Mucosa of descending colon (tissue), 3 donors: Measurements from ENCODE around the gene EXOC3L1. TPM values are rescaled to one million over a fixed set of nuclear protein-coding genes. Genes with fewer than 3 reads are reported as not detected.
A peak's percentile ranks its signal among the peaks of the same experiment; 100 is the strongest.

Source experiments
- ATAC-seq: fragments of 200-7000 bp; cut with Tn5 transposase; one replicate; pipeline ENCODE4 v1.9.1; 2020; ENCODE audit warnings: mild to moderate bottlenecking, moderate library complexity
- DNase-seq, 3 donors: peaks; one replicate each; pipeline ENCODE4 v3.0.0-alpha.2; 2020
- H3K36me3 ChIP-seq: fragments of 200-600 bp; one replicate; pipeline ENCODE4 v1.8.0; 2021; ENCODE audit warnings: low read depth, mild to moderate bottlenecking
- H3K4me1 ChIP-seq: fragments of 200-600 bp; one replicate; pipeline ENCODE4 v1.8.0; 2021; ENCODE audit warnings: low read depth, mild to moderate bottlenecking
- H3K4me3 ChIP-seq: fragments of 200-600 bp; one replicate; pipeline ENCODE4 v1.8.0; 2021; ENCODE audit warnings: mild to moderate bottlenecking
- H3K9me3 ChIP-seq: fragments of 200-600 bp; one replicate; pipeline ENCODE4 v1.8.0; 2021; ENCODE audit warnings: mild to moderate bottlenecking
- intact Hi-C, 2 donors: fragments of 100-400 bp; cut with DNase I in 1 of 2; cut with micrococcal nuclease in 1 of 2; formaldehyde crosslinking; loops; one replicate each; pipeline versions ENCODE4 v1.11.0 to v1.11.1; 2022; cut with DNase I, micrococcal nuclease
- total RNA-seq, 3 donors: library from RNA; stranded (reverse); fragmentation: NEBNext Ultra II Directional in 2 of 3; extraction: Animal tissue kit (Norgen Biotek cat#: 25700) in 2 of 3; gene quantifications; one replicate each; pipeline versions ENCODE4 v1.2.1 to v1.2.4, GENCODE V29; 2021 to 2023
- TF ChIP-seq, protein P1 (sequence below): fragments of 200-600 bp; IDR thresholded peaks from one replicate; pipeline ENCODE4 v1.8.0; 2022; ENCODE audit warnings: antibody characterized with exemption, mild to moderate bottlenecking
- donor health status: DM: no; HTN: no; CAD: no; lungs with moderate emphysema.
- donor health status: DM: no; HTN: no; CAD: no.
- donor health status: DM: no; HTN: yes; CAD: no.

EXOC3L1 gene
- total RNA-seq, 3 donors from 2014 or later, result 2.6 to 6.8 (median 2.7) TPM

DNA sequence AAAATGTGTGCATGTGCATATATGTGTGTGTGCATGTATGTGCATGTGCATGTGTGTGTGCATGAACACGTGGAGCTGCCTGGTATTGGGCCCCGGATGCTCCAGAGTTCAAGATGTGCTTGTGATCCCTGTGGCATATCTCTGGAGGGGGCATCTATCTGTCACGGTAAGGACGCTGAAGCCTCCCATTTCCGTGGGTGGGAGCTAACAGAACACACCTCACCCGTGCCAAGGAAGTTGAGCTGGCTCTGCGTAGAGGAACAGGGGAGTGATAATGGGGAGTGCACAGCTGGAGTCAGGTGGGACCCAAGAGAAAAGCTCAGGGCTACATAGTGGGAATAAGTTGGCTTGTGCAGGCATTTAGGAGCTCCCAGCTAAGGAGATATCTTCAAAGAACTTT is 21.7 kb upstream of the EXOC3L1 start:
- H3K9me3 ChIP-seq, result no peaks in the 10 kb centered on the region
- no peaks in the 10 kb centered on the region for H3K4me1 ChIP-seq
- TF ChIP-seq, protein P1, sequence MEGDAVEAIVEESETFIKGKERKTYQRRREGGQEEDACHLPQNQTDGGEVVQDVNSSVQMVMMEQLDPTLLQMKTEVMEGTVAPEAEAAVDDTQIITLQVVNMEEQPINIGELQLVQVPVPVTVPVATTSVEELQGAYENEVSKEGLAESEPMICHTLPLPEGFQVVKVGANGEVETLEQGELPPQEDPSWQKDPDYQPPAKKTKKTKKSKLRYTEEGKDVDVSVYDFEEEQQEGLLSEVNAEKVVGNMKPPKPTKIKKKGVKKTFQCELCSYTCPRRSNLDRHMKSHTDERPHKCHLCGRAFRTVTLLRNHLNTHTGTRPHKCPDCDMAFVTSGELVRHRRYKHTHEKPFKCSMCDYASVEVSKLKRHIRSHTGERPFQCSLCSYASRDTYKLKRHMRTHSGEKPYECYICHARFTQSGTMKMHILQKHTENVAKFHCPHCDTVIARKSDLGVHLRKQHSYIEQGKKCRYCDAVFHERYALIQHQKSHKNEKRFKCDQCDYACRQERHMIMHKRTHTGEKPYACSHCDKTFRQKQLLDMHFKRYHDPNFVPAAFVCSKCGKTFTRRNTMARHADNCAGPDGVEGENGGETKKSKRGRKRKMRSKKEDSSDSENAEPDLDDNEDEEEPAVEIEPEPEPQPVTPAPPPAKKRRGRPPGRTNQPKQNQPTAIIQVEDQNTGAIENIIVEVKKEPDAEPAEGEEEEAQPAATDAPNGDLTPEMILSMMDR, result no peak
- DNase-seq (no peak), ATAC-seq (no peak)
- H3K4me3 ChIP-seq, result no peak overlapping the region
- intact Hi-C loops, result no loop called here
- H3K36me3 ChIP-seq, result no peaks in the 10 kb centered on the region

DNA sequence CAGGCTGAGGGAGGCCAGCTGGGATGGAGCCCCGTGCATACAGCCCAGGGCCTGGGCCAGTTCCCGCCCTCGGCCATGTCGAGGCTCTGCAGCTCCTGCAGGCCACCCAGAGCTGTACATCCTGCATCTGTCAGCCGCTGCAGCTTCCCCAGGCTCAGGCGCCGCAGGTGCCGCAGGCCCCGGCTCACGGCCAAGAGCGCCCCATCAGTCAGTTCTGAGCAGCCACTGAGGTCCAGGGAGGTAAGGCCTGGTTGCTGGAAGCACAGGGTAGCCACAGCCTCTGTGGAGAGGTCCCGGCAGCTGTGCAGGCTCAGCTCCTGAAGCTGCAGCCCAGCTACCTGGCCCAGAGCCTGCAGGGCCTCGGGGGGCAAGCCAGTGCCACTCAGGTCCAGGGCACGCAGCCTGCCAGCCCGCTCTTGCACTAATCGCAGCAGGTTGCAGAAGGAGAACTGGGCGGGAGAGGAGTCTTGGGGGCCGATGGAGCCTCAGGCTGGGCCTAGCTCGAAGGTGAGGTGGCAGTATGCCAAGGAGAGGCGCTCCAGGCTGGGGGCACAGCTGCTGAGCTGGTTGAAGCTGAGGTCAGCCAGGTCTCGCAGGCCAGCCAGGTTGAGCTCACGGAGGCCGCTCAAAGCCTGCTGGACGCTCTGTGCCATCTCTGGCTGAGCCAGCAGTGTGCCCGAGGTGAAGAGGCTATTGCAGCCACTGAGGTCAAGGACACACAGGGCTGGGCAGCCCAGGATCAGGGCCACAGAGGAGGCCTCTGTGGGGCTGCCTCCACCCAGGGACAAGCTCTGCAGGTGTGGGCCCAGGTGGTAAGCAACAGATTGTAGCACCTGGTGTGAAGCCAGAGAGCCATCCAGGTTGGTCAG is 20.4 kb upstream of the EXOC3L1 start:
- Histone ChIP-seq H3K4me1 (no peaks in the 10 kb centered on the region), H3K9me3 (no peaks in the 10 kb centered on the region), H3K4me3 (no peak overlapping the region), H3K36me3 (no peaks in the 10 kb centered on the region)
- ATAC-seq, result no peak
- TF ChIP-seq, protein P1, result no peak
- DNase-seq, result no peak
- intact Hi-C loops, result no loop called here

DNA sequence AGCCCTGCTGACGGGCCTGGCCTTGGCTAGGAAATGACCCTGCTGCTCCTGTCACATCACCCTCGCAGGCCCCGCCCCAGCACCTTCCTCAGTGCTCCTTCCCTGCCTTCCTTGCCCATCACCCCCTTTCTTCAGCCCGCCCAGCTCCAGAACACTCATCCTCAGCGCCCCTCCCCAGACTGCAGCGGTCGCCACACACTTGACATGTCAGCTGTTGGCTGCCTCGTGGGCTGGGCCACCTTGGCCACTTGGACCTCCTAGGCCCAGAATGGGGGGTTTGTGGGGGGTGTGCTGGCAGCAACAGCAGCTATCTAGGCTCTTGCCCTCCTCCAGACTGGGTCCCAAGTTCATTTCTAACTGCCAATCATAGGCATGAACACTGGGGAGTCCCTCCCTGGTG is 19.6 kb upstream of the EXOC3L1 start:
- ATAC-seq, result no peak
- intact Hi-C loops, result no loop called here

DNA sequence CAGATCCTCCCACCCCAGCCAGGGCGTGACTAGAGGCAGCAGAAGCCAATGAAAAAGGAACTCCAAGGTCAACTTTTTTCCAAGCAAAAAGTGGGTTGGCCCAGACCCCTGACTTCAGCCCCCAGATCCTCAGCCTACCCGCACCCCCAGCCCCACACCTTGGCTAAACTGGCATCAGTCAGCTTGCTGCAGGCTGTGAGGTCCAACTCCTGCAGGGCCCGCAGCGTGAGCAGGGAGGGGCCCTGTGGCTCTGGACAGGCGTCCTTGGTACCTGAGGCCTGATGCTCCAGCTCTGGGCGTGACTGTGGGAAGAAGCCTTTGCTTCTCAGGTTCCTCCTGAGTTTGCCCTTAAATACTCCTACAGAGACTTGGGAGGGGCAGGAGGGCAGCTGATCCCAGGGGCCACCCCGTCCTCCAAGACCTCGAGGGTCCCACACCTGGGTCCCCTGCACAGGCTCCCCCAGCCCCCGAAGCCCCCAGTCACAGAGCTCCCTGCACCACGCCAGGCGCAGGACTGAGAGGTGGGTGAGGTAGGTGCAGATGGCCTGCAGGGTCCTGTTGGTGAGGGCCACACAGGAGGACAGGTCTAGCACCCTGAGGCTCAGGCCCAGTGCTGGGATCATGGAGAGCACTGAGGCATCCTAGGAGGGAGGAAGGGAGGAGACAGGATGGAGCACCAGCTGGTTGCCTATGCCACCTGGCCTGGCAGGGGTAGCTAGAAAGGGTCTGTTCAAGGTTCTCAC is 18.4 kb upstream of the EXOC3L1 start:
- TF ChIP-seq, protein P1, result no peak
- DNase-seq, result no peak
- ATAC-seq, result peak; percentile 10
- Histone ChIP-seq H3K9me3 (no peaks in the 10 kb centered on the region), H3K4me3 (no peak overlapping the region), H3K4me1 (no peaks in the 10 kb centered on the region), H3K36me3 (peaks cover 7% of the 10 kb centered on the region)
- intact Hi-C loops, result no loop called here

More for the DNA sequence above, 19.6 kb upstream of the EXOC3L1 start:
- DNase-seq, result no peak
- Histone ChIP-seq H3K4me1 (no peaks in the 10 kb centered on the region), H3K4me3 (no peak overlapping the region), H3K36me3 (no peaks in the 10 kb centered on the region), H3K9me3 (no peaks in the 10 kb centered on the region)
- TF ChIP-seq, protein P1, result no peak

DNA sequence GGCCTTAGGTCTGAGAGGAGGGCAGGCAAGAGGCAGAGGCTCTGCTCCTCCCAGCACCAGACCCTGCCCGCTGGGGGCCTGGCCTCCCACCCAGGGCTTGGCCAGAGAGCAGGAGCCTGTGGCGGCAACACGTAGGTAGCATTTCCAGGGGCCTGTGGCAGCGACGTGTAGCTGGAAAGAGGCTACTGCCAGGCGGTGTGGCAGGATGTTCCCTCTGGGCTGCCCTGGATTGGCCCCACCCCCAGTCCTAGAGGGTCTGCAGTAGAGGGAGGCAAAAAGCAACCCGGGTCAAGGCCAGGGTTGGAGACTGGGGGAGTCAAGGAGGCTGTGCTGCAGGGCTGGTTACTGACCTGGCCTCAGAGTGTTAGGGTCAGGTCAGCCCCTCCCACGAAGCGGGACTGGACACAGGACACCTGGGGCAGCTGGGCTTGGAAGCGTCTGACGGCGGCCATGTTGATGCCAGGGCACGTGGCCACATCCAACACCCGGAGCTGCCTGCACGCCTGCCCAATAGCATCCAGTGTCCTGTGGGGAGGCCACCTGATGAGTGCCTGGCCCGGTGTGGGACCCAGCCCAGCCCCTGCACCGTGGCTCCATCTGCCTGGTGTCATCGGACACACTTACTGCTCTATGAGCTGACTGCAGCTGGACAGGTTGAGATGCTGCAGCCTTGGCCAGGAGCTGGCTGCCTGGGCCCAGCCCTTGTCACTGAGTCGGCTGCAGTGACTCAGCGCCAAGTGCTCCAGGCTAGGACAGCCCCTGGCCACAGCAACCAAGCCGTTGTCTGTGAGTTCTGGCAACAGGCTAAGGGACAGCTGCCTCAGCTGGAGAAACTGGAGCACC is 17.5 kb upstream of the EXOC3L1 start:
- H3K4me3 ChIP-seq, result no peak overlapping the region
- TF ChIP-seq, protein P1, result no peak
- intact Hi-C loops, result no loop called here
- no peaks in the 10 kb centered on the region for H3K9me3 ChIP-seq
- H3K4me1 ChIP-seq, result no peaks in the 10 kb centered on the region
- ATAC-seq (peak; percentile 35), DNase-seq (no peak)
- peaks cover 14% of the 10 kb centered on the region for H3K36me3 ChIP-seq
